Measurements from ENCODE around the gene EFHB. TPM values are rescaled to one million over a fixed set of nuclear protein-coding genes. Genes with fewer than 3 reads are reported as not detected.

Gene EFHB
- total RNA-seq, 1 experiment from 2014 or later = not detected

Other genes with a start within 250 kb of the EFHB start
- 61.3 and 86.8 TPM in 2 replicates for gene RAB5A, start 12.9 kb upstream of the EFHB start, total RNA-seq (2014; rRNA removed)
- gene PP2D1, start 78.0 kb upstream of the EFHB start, total RNA-seq (2014; rRNA removed) = not detected in 2 replicates
- 10.9 and 11.9 TPM in 2 replicates for gene KAT2B, start 106.2 kb upstream of the EFHB start, total RNA-seq (2014; rRNA removed)

Measured in PC-3 (cell line).